GM18861 (cell line): ENCODE measurements around the gene PLXNA3.
A peak's percentile ranks its signal among the peaks of the same experiment; 100 is the strongest.

Source experiments
- ATAC-seq: cut with Tn5 transposase; IDR thresholded peaks from one replicate; pipeline ENCODE4 v1.9.1; 2021; ENCODE audit not compliant: unreplicated experiment

PLXNA3 gene

GRCh38 chrX:154476821-154477220, 18.7 kb downstream of the PLXNA3 start:
- no peak for ATAC-seq

DNA sequence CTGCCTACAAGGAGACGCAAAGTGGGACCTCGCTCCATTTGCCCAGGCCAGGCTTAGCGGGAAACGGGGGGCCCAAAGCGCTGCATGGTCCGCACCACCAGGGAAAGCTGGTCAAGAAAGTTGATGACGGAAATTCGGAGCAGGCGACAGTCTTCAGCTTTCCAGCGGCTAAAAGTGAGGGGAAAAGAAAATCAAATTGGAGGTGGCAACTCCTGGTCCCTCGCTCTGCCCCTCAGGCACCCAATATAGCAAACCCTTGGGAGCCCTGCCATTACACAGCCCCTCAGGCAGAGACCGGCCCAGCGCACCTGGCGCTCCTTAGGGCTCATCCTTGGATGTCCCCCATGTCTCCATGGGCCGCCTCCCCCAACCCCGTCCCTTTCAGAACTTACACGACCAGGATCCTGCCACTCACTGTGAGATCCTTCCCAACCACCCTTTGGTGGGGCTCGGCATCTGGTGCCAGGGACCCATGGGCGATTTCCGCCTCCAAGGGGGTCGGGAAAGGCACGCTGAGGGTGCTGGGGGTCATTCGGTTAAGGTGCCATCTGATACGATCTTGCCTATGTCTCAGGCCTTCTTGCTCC, 19.9 kb downstream of the PLXNA3 start:
- no peak for ATAC-seq

GRCh38 chrX:154478728-154479622, 20.9 kb downstream of the PLXNA3 start, which contains the start of gene LAGE3:
TSS of gene LAGE3 (minus strand) at chrX:154479281. CDS start at chrX:154478915, 366 bp downstream.
- ATAC-seq, result peak; percentile 82

- ATAC-seq, result no peak
Observed at GRCh38 chrX:154481195-154481594, 23.1 kb downstream of the PLXNA3 start.

GRCh38 chrX:154481911-154482601, 24.0 kb downstream of the PLXNA3 start:
- no peak for ATAC-seq

GRCh38 chrX:154482786-154483185, 24.7 kb downstream of the PLXNA3 start:
- no peak for ATAC-seq

DNA sequence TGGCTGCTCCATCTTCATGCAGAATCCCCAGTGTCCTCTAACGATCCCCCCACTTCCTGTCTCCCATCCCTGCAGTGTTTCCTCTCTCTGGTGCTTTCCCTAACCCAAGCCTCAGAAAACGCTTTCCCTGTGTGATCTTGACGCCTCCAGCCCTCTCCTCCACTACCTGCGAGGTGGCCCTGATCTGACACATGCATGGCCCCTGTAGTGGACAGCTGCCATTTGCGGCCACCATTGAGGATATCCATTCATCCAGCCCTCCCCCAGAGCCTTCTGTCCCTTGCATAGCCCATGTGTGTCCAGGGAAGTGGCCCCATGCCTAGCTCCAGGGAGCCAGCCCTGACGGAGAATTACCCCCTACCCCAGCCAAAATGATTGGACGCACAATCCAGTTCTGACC, 25.2 kb downstream of the PLXNA3 start:
- ATAC-seq, result no peak

GRCh38 chrX:154484255-154485149, 26.4 kb downstream of the PLXNA3 start:
- ATAC-seq, result no peak

GRCh38 chrX:154485150-154486051, 27.3 kb downstream of the PLXNA3 start:
- ATAC-seq, result no peak

DNA sequence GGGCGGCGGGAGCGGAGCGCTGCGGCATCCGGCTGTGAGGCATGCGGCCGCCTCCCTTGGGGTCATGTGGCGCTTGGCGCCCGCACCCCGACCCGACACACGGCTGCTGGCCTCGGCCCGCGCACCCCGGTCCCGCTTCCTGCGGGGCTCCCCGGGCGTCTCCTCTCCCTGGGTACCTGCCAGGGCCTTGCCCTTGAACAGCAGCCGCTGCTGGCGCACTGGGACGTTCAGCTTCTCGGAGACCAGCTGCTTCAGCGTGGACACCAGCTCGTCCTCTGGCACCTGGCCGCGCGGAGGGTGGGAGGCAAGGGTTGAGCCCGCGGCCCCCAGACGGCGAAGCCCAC, 27.9 kb downstream of the PLXNA3 start:
- ATAC-seq, result no peak

GRCh38 chrX:154486396-154487207, 28.5 kb downstream of the PLXNA3 start, which contains the start of gene UBL4A:
TSS of gene UBL4A (minus strand) at chrX:154486615. CDS start at chrX:154486584, 31 bp downstream.
- no peak for ATAC-seq

GRCh38 chrX:154487518-154488290, 29.6 kb downstream of the PLXNA3 start:
- no peak for ATAC-seq

- no peak for ATAC-seq
Observed at GRCh38 chrX:154488336-154489075, 30.4 kb downstream of the PLXNA3 start.

DNA sequence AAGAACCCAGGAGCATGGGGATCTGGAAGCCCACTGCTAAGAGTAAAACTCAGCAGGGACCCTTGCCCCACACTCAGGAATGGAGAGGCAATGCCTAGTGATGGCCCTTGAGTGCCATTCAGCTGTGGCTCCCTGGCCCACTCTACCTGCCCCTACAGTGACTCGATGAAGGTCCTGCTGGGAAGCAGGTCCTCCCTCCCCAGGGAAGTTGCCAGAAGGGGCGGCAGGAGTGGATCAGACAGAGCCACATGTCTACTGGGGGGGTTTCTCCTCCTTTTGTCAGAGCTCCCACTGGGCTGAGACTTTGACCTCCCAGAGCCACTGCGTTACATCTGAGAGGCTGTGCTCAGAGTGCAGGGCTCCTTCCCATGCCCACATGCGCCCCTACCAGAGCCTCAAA, 31.1 kb downstream of the PLXNA3 start:
- no peak for ATAC-seq

- peak; percentile 5 for ATAC-seq
Observed at GRCh38 chrX:154490021-154490413, 31.9 kb downstream of the PLXNA3 start.

GRCh38 chrX:154490414-154491083, 32.5 kb downstream of the PLXNA3 start, which contains the start of gene SLC10A3:
TSS of gene SLC10A3 (minus strand) at chrX:154490629. CDS start at chrX:154488940, 1,689 bp downstream.
- peak; percentile 73 for ATAC-seq

- no peak for ATAC-seq
Observed at GRCh38 chrX:154494715-154495114, 36.6 kb downstream of the PLXNA3 start.
